ENCODE data around the gene KY. TPM values are rescaled to one million over a fixed set of nuclear protein-coding genes. Genes with fewer than 3 reads are reported as not detected.

Gene KY
- total RNA-seq, 4 donors from 2014 or later: 0.33 to 1.9 (median 0.81) TPM

DNA sequence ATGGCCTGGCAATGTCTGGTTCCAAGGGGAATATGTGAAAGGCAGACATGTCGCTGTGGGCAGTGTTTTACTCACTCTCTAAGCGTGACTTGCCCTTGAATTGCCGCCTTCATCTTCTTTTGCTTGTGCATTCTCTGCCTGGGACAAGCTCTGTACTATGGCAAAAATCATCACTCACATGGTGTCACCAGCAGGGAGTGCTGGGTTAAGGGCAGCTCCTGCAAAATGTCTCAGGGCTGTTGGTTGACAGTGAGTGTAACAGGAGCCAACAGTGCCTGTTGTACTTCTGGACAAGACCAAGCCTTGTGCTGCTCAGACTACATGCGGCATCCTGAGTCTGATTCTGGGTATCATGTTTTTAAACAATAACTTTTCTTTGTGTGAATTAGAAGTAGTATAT lies 45.3 kb upstream of the KY start:
- H3K36me3 ChIP-seq: no peaks in the 10 kb centered on the region
- H3K4me1 ChIP-seq: peaks cover 27 to 34% (median 32%) of the 10 kb centered on the region in 4 donors
- TF ChIP-seq CTCF (IDR thresholded peaks at IDR 0.05): no peak
- no peak for TF ChIP-seq POLR2AphosphoS5 (IDR thresholded peaks at IDR 0.05)
- no peak for TF ChIP-seq EP300 (IDR thresholded peaks at IDR 0.05)
- TF ChIP-seq POLR2A (IDR thresholded peaks at IDR 0.05; ENCODE audit: low read depth): no peak
- H3K9me3 ChIP-seq: no peaks in the 10 kb centered on the region
- WGBS: 94% methylated on average over 4 of the region's 4 CpGs
- H3K27me3 ChIP-seq: no peaks in the 10 kb centered on the region
- no peak overlapping the region for H3K27ac ChIP-seq (replicated peaks in 1 of 4)
- peak; percentile 72 for DNase-seq (ENCODE audit: extremely low spot score)
- intact Hi-C loops (cut with DNase I): no loop called here
- no peak overlapping the region for H3K4me3 ChIP-seq

DNA sequence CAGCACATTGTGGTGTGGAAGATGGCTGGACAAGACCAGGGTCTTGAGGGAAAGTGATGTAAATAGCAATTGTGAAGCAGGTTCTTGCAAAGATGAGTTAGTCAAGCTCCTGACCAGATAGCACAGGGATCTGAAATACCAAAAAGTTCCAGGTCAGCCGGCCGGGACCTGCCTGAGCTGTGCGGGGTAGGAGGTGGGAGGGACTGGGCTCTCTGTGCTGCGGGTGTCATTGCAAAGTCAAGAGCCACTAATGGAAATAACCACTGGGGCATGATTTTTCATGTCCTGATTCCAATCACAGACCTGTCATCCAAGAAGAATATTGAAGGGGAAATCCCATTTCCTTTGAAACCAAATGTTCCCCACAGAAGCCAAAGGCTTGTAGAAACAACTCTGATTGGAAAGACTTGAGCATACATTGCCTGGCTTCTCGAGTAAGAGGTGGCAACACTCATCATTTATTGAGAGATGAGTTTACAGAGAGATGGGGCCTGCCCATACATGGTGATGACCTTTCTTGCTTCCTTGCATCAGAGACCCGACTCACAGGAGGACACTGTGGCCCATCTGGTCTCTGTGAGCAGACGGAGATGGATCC lies 44.2 kb upstream of the KY start:
- no peaks in the 10 kb centered on the region for H3K27me3 ChIP-seq
- H3K9me3 ChIP-seq: no peaks in the 10 kb centered on the region
- intact Hi-C loops (cut with DNase I): no loop called here
- 77% methylated on average over 7 of the region's 7 CpGs for WGBS
- no peak overlapping the region for H3K27ac ChIP-seq (replicated peaks in 1 of 4)
- no peak for DNase-seq (ENCODE audit: extremely low spot score)
- TF ChIP-seq POLR2A (IDR thresholded peaks at IDR 0.05; ENCODE audit: low read depth): no peak
- no peak for TF ChIP-seq POLR2AphosphoS5 (IDR thresholded peaks at IDR 0.05)
- no peak for TF ChIP-seq CTCF (IDR thresholded peaks at IDR 0.05)
- no peak for TF ChIP-seq EP300 (IDR thresholded peaks at IDR 0.05)
- no peaks in the 10 kb centered on the region for H3K36me3 ChIP-seq
- no peak overlapping the region for H3K4me3 ChIP-seq
- H3K4me1 ChIP-seq: peaks cover 25 to 33% (median 32%) of the 10 kb centered on the region in 4 donors

GRCh38 chr3:134694466-134694865 lies 43.6 kb upstream of the KY start:
- Histone ChIP-seq H3K27me3 (no peaks in the 10 kb centered on the region), H3K27ac (replicated peaks in 1 of 4) (no peak overlapping the region), H3K36me3 (no peaks in the 10 kb centered on the region), H3K9me3 (no peaks in the 10 kb centered on the region), H3K4me1 (peaks cover 20 to 32% (median 27%) of the 10 kb centered on the region in 4 donors), H3K4me3 (no peak overlapping the region)
- no peak for TF ChIP-seq EP300 (IDR thresholded peaks at IDR 0.05)
- TF ChIP-seq CTCF (IDR thresholded peaks at IDR 0.05): no peak
- no peak for TF ChIP-seq POLR2AphosphoS5 (IDR thresholded peaks at IDR 0.05)
- TF ChIP-seq POLR2A (IDR thresholded peaks at IDR 0.05; ENCODE audit: low read depth): no peak
- intact Hi-C loops (cut with DNase I): no loop called here
- DNase-seq (ENCODE audit: extremely low spot score): no peak

DNA sequence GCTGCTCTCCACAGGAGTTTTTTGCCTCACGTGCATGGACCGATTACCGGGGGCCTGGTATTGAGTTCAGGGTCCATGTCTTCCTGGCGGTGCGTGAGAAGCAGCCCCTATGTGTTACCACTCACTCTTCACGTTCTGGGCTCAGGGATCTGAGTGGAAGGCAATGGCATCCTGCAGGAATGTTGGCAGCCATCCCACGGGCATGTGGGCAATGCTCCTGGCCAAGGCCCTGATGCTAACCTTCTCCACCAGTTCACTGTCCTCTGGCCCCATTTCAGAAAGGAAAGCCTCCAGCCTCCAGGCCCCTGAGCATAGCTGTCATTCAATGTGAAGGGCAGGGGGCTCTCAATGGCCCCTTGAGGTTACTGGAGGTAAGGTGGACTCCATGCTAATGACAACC lies 43.0 kb upstream of the KY start:
- 88% methylated on average over 6 of the region's 7 CpGs for WGBS

More for the DNA sequence above, 43.0 kb upstream of the KY start:
- intact Hi-C loops (cut with DNase I): no loop called here
- Histone ChIP-seq H3K9me3 (no peaks in the 10 kb centered on the region), H3K36me3 (no peaks in the 10 kb centered on the region), H3K4me1 (peaks cover 13 to 27% (median 20%) of the 10 kb centered on the region in 4 donors), H3K27me3 (no peaks in the 10 kb centered on the region), H3K4me3 (no peak overlapping the region), H3K27ac (replicated peaks in 1 of 4) (no peak overlapping the region)
- TF ChIP-seq POLR2AphosphoS5 (IDR thresholded peaks at IDR 0.05) (no peak), EP300 (IDR thresholded peaks at IDR 0.05) (no peak), CTCF (IDR thresholded peaks at IDR 0.05) (no peak), POLR2A (IDR thresholded peaks at IDR 0.05; ENCODE audit: low read depth) (no peak)
- DNase-seq (ENCODE audit: extremely low spot score): no peak
